Natural killer cell treated with Interleukin-12 subunit alpha and Interleukin-12 subunit beta and Interleukin-15 and Interleukin-18, amount 100 ng/mL, for 72 hours (primary cell): Measurements from ENCODE around the gene CH25H. TPM values are rescaled to one million over a fixed set of nuclear protein-coding genes. Genes with fewer than 3 reads are reported as not detected.

Source experiments
- ATAC-seq, 2 donors: fragments of 150-1000 bp; cut with Tn5 transposase in 1 of 2; sonication (Bioruptor Pico), chemical (Tn5 transposase) in 1 of 2; 2 replicates each; pipeline ENCODE4 v1.10.0; 2021
- DNase-seq: peaks from one replicate; pipeline ENCODE4 v3.0.0; 2022; ENCODE audit warnings: low spot score
- H3K27ac Mint-ChIP-seq, 2 donors: 1 replicate in 1 of 2; 2 replicates in 1 of 2; pipeline ENCODE4 v1.8.0; 2022; ENCODE audit warnings: mixed read lengths in 2 of 2, mild to moderate bottlenecking in 1 of 2, moderate library complexity in 1 of 2
- H3K27me3 Mint-ChIP-seq, 2 donors: 1 replicate in 1 of 2; 2 replicates in 1 of 2; pipeline ENCODE4 v1.8.0; 2022; ENCODE audit warnings: mixed read lengths in 2 of 2
- H3K36me3 Mint-ChIP-seq: one replicate; pipeline ENCODE4 v1.8.0; 2022; ENCODE audit warnings: mixed read lengths
- H3K4me1 Mint-ChIP-seq, 2 donors: 1 replicate in 1 of 2; 2 replicates in 1 of 2; pipeline ENCODE4 v1.8.0; 2022; ENCODE audit warnings: low read depth in 2 of 2, mixed read lengths in 2 of 2, mild to moderate bottlenecking in 1 of 2
- H3K4me3 Mint-ChIP-seq: one replicate; pipeline ENCODE4 v1.8.0; 2022; ENCODE audit warnings: mixed read lengths
- H3K9me3 Mint-ChIP-seq: 2 replicates; pipeline ENCODE4 v1.8.0; 2022; ENCODE audit warnings: mixed read lengths
- total RNA-seq, 2 donors: library from RNA; stranded (reverse); gene quantifications; one replicate each; pipeline ENCODE4 v1.2.3, GENCODE V29; 2022

The CH25H gene
- total RNA-seq, 2 donors from 2014 or later = not detected

GRCh38 chr10:89241486-89242344, 34.6 kb upstream of the CH25H start:
- Mint-ChIP-seq H3K27me3 (no peaks in the 10 kb centered on the region), H3K4me3 (no peak overlapping the region), H3K36me3 (no peaks in the 10 kb centered on the region), H3K27ac (no peak overlapping the region), H3K9me3 (no peaks in the 10 kb centered on the region), H3K4me1 (peaks cover 0 to 6% of the 10 kb centered on the region in 2 donors)
- DNase-seq (no peak), ATAC-seq (no peak)

GRCh38 chr10:89241026-89241425, 33.9 kb upstream of the CH25H start:
- Mint-ChIP-seq H3K4me1 (peaks cover 0 to 6% of the 10 kb centered on the region in 2 donors), H3K4me3 (no peak overlapping the region), H3K27me3 (no peaks in the 10 kb centered on the region), H3K36me3 (no peaks in the 10 kb centered on the region), H3K27ac (no peak overlapping the region), H3K9me3 (no peaks in the 10 kb centered on the region)
- DNase-seq = no peak
- ATAC-seq = no peak

- H3K27me3 Mint-ChIP-seq = no peaks in the 10 kb centered on the region
- peaks cover 0 to 6% of the 10 kb centered on the region in 2 donors for H3K4me1 Mint-ChIP-seq
- no peak overlapping the region for H3K27ac Mint-ChIP-seq
- DNase-seq (no peak), ATAC-seq (no peak)
- no peaks in the 10 kb centered on the region for H3K9me3 Mint-ChIP-seq
- no peaks in the 10 kb centered on the region for H3K36me3 Mint-ChIP-seq
- no peak overlapping the region for H3K4me3 Mint-ChIP-seq
Observed at GRCh38 chr10:89240519-89240918, 33.4 kb upstream of the CH25H start.

GRCh38 chr10:89238956-89239644, 32.0 kb upstream of the CH25H start:
- DNase-seq (no peak), ATAC-seq (no peak)
- Mint-ChIP-seq H3K4me3 (no peak overlapping the region), H3K27ac (no peak overlapping the region), H3K27me3 (no peaks in the 10 kb centered on the region), H3K36me3 (no peaks in the 10 kb centered on the region), H3K4me1 (peaks cover 0 to 6% of the 10 kb centered on the region in 2 donors), H3K9me3 (no peaks in the 10 kb centered on the region)

- Mint-ChIP-seq H3K27ac (no peak overlapping the region), H3K9me3 (no peaks in the 10 kb centered on the region), H3K4me1 (peaks cover 0 to 2% of the 10 kb centered on the region in 2 donors), H3K4me3 (no peak overlapping the region), H3K36me3 (no peaks in the 10 kb centered on the region), H3K27me3 (no peaks in the 10 kb centered on the region)
- ATAC-seq (no peak), DNase-seq (no peak)
Observed at GRCh38 chr10:89237849-89238248, 30.7 kb upstream of the CH25H start.

GRCh38 chr10:89236226-89236797, 29.2 kb upstream of the CH25H start:
- no peaks in the 10 kb centered on the region for H3K9me3 Mint-ChIP-seq
- H3K4me1 Mint-ChIP-seq = no peaks in the 10 kb centered on the region
- no peak overlapping the region for H3K4me3 Mint-ChIP-seq
- H3K27me3 Mint-ChIP-seq = no peaks in the 10 kb centered on the region
- no peaks in the 10 kb centered on the region for H3K36me3 Mint-ChIP-seq
- no peak for ATAC-seq
- no peak for DNase-seq
- no peak overlapping the region for H3K27ac Mint-ChIP-seq

GRCh38 chr10:89235073-89235798, 28.1 kb upstream of the CH25H start:
- Mint-ChIP-seq H3K4me1 (no peaks in the 10 kb centered on the region), H3K9me3 (no peaks in the 10 kb centered on the region), H3K36me3 (no peaks in the 10 kb centered on the region), H3K27ac (no peak overlapping the region), H3K27me3 (no peaks in the 10 kb centered on the region), H3K4me3 (no peak overlapping the region)
- ATAC-seq (no peak), DNase-seq (no peak)

- no peaks in the 10 kb centered on the region for H3K27me3 Mint-ChIP-seq
- DNase-seq (no peak), ATAC-seq (no peak)
- no peaks in the 10 kb centered on the region for H3K9me3 Mint-ChIP-seq
- no peak overlapping the region for H3K27ac Mint-ChIP-seq
- no peaks in the 10 kb centered on the region for H3K4me1 Mint-ChIP-seq
- no peak overlapping the region for H3K4me3 Mint-ChIP-seq
- no peaks in the 10 kb centered on the region for H3K36me3 Mint-ChIP-seq
Observed at GRCh38 chr10:89233033-89233432, 25.9 kb upstream of the CH25H start.

GRCh38 chr10:89228962-89229361, 21.8 kb upstream of the CH25H start:
- no peaks in the 10 kb centered on the region for H3K4me1 Mint-ChIP-seq
- no peaks in the 10 kb centered on the region for H3K36me3 Mint-ChIP-seq
- H3K27me3 Mint-ChIP-seq = no peaks in the 10 kb centered on the region
- H3K27ac Mint-ChIP-seq = no peak overlapping the region
- no peak for DNase-seq
- no peak for ATAC-seq
- no peak overlapping the region for H3K4me3 Mint-ChIP-seq
- H3K9me3 Mint-ChIP-seq = no peaks in the 10 kb centered on the region

GRCh38 chr10:89228146-89228545, 21.0 kb upstream of the CH25H start:
- ATAC-seq (no peak), DNase-seq (no peak)
- H3K36me3 Mint-ChIP-seq = no peaks in the 10 kb centered on the region
- H3K9me3 Mint-ChIP-seq = no peaks in the 10 kb centered on the region
- H3K4me1 Mint-ChIP-seq = no peaks in the 10 kb centered on the region
- H3K4me3 Mint-ChIP-seq = no peak overlapping the region
- H3K27ac Mint-ChIP-seq = no peak overlapping the region
- no peaks in the 10 kb centered on the region for H3K27me3 Mint-ChIP-seq

GRCh38 chr10:89226891-89227290, 19.8 kb upstream of the CH25H start:
- H3K27ac Mint-ChIP-seq = no peak overlapping the region
- H3K27me3 Mint-ChIP-seq = no peaks in the 10 kb centered on the region
- H3K9me3 Mint-ChIP-seq = no peaks in the 10 kb centered on the region
- no peak overlapping the region for H3K4me3 Mint-ChIP-seq
- no peaks in the 10 kb centered on the region for H3K36me3 Mint-ChIP-seq
- no peak for DNase-seq
- ATAC-seq = no peak
- no peaks in the 10 kb centered on the region for H3K4me1 Mint-ChIP-seq

- Mint-ChIP-seq H3K4me1 (no peaks in the 10 kb centered on the region), H3K36me3 (no peaks in the 10 kb centered on the region), H3K27me3 (no peaks in the 10 kb centered on the region), H3K27ac (peak overlapping the region in 1 of 2 donors; percentile 44), H3K4me3 (peak overlapping the region; percentile 42), H3K9me3 (no peaks in the 10 kb centered on the region)
- DNase-seq (no peak), ATAC-seq (no peak)
Observed at GRCh38 chr10:89224739-89225443, 17.8 kb upstream of the CH25H start.

- Mint-ChIP-seq H3K4me1 (peaks cover 0 to 7% of the 10 kb centered on the region in 2 donors), H3K27me3 (no peaks in the 10 kb centered on the region), H3K4me3 (no peak overlapping the region), H3K36me3 (no peaks in the 10 kb centered on the region), H3K27ac (no peak overlapping the region), H3K9me3 (no peaks in the 10 kb centered on the region)
- DNase-seq = no peak
- ATAC-seq = no peak
Observed at GRCh38 chr10:89221919-89222318, 14.8 kb upstream of the CH25H start.
